ENCODE data around the gene GMIP.
A peak's percentile ranks its signal among the peaks of the same experiment; 100 is the strongest.
"Not testable (repeated sequence)": the region's sequence is repeated elsewhere in the genome, so short reads cannot be mapped to it uniquely, and the experiment has no call there.

Gene GMIP

DNA sequence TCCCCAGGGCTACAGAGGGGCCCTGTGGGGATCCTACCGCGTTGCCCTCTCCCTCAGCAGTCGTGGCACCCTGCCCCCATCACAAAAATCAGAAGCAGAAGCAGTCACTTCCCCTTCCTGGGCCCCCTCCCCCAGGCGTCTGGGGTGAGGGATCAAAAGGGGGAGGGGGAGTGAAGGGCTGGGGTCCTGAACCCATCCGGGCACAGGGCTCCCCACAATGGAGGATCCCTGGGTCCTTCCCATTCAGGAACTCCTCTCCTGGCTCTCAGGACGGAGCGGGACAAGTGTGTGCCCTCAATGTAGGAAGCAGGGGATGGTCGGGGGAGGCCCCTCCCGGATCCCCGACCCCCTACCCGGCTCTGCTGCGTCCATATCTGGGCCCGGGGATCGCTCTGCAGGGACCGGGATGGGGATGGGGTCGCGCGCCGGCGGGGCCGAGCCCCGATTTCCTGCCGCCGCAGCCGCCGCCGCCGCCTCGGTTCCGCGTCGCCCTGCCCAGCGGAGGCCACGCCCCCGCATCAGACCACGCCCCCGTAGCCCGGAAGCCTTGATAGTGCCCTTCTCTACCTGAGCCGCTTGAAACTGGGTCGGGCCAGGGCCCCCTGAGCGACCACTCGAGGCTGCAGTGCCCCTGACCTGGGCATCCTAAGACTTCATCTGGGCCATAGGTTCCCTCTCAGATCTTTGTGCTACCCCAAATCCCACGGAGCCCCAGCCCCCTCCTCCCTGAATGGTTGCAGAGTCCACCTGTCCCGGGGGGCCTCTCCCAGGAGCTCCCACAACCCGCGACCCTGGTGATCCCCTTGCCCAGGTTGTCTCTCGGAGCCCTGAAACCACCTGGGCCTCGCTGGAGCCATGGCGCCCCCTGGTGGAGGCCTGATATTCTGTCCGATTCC is at the start of gene GMIP:
GMIP (minus strand) TSS at position 500 of the 896 bp plus-strand sequence; CDS start at position 372, 128 bp downstream.
- peak in 48 of 51 donors; percentile 8 to 79 (median 41) for DNase-seq

- no peak for DNase-seq
Measured at GRCh38 chr19:19691683-19692082, 48.2 kb upstream of the GMIP start.

DNA sequence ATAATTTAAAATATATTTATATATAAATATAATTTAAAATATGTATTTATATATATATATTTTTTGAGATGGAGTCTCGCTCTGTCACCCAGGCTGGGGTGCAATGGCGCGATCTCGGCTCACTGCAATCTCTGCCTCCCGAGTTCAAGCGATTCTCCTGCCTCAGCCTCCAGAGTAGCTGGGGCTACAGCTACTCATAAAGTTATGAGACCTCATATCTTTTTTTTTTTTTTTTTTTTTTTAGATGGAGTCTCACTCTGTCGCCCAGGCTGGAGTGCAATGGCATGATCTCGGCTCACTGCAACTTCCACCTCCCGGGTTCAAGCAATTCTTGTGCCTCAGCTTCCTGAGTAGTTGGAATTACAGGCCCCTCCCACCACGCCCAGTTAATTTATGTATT is 45.6 kb upstream of the GMIP start:
- DNase-seq: not testable (repeated sequence)

DNA sequence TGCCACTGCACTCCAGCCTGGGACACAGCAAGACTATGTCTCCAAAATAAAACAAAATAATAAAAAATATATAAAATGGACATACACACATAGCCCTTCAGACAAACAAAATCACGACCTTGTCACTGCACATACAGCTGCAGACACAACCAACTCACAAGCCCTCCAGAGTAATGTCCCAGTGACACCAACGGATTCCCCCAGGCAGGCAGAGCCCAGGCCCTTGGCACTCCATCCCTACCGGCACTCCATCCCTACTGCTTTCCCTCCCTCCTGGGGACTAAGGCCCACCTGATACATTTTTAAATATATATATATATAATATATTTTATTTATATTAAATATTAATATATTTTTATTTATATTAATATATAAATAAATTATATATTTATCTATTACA is 43.6 kb upstream of the GMIP start:
- no peak for DNase-seq

- no peak for DNase-seq
Measured at GRCh38 chr19:19686580-19686979, 43.1 kb upstream of the GMIP start.

DNA sequence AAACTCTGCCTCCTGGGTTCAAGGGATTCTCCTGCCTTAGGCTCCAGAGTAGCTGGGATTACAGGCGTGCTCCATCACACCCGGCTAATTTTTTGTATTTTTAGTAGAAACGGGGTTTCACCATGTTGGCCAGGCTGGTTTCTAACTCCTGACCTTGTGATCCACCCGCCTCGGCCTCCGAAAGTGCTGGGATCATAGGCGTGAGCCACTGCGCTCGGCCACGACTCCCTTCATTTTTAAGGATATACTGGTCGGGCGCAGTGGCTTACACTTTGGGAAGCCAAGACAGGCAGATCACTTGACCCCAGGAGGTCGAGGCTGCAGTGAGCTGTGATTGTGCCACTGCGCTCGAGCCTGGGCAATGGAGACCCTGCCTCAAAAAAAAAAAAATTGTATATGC is 42.7 kb upstream of the GMIP start:
- not testable (repeated sequence) for DNase-seq

GRCh38 chr19:19679176-19680073 is 36.0 kb upstream of the GMIP start:
- DNase-seq: no peak

GRCh38 chr19:19677579-19677978 is 34.1 kb upstream of the GMIP start:
- DNase-seq: no peak

- DNase-seq: no peak
Measured at GRCh38 chr19:19674315-19674714, 30.9 kb upstream of the GMIP start.

GRCh38 chr19:19672816-19673215 is 29.4 kb upstream of the GMIP start:
- no peak for DNase-seq

- DNase-seq: no peak
Measured at GRCh38 chr19:19670070-19670551, 26.7 kb upstream of the GMIP start.

DNA sequence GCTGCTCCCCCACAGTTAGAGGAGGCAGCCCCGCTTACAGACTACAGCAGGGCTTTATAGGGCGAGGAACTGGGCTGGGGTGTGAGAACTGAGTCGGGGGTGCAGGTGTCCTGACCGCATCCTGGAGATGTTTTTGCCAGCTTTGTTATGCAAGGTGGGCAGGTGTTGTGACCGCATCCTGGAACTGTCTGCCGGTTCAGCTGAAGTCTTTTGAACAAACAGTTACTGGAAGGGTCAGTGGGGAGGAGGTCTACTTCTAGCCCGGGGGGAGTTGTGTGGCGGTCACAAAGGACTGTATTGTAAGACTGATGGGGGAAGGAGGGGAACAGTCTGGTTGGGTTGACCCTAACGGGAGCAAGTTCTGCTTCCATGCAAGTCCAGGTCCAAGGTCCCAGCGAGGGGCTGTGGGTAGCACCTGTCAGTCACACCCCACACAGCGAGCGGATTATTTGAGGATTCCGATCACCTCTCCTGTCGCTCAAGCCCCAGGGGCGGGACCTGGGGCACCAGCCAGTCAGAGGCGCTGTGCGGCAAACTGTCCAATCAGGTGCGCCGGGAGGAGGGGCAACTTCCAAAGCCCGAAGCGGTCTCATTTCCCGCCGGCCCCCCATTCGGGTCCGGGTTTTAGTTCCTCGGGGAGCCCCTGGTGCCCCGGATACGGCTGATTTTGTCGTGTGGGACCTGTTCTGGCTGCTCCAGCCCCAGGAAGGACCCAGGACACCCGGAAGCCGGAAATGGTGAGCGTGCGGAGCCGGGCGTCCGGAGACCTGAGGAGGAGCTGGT is 25.0 kb upstream of the GMIP start, which contains the start of gene ZNF101:
ZNF101 (plus strand) TSS at position 610 of the 783 bp plus-strand sequence; CDS start at position 735, 125 bp downstream.
- peak; percentile 37 to 96 (median 88) for DNase-seq

DNA sequence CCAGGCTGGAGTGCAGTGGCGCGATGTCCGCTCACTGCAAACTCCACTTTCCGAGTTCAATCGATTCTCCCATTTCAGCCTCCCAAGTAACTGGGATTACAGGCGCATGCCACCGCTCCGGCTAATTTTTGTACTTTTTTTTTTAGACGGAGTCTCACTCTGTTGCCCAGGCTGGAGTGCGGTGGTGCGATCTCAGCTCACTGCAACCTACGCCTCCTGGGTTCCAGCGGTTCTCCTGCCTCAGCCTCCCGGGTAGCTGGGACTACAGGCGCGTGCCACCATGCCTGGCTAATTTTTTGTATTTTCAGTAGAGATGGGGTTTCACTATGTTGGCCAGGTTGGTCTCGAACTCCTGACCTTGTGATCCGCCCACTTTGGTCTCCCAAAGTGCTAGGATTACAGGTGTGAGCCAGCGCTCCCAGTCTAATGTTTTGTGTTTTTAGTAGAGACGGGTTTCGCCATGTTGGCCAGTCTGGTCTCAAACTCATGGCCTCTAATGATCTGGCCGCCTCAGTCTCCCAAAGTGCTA is 22.0 kb upstream of the GMIP start:
- not testable (repeated sequence) for DNase-seq

DNA sequence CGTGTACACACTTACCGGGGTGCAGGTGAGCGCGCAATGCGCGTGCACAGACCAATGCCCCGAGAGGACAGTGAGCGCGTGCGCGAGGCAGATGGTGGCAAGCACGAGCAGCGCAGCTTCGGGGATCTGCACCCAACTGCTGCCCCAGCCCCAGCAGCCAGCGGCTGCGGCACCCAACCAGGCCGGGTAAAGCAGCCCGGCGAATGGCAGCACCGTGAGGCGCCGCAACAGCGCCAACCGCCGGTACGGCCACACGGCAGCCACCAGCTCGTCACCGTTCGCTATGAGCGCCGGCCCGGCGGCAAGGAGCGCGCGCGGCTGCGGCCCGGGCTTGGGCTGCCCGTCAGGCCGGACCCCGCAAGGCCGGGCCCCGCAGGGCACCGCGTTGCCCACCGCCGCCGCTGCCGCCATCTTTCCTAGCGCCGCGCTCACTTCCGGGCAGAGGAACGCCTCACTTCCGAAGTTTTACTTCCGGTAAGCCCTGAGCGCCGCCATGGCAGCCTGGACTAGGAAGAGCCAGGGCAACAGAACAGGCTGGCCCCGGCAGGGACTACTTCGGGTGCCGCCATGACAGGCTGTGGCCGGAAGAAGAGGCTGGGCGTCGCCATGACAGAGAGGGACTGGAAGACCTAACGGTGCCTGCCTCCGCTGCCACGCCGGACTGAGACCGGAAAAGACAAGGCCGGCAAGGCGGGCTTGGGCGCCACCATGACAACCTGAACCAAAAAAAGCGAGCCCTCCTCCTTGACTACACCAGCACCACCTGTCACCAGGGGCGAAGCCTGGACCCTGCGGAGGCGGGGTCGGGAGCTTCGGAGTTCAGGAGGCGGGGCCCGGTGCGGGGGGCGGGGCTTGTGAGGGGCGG is 20.0 kb upstream of the GMIP start, which contains the start of gene ATP13A1:
ATP13A1 (minus strand) TSS at position 421 of the 865 bp plus-strand sequence; CDS start at position 411, 10 bp downstream.
- peak; percentile 59 to 100 (median 97) for DNase-seq

DNA sequence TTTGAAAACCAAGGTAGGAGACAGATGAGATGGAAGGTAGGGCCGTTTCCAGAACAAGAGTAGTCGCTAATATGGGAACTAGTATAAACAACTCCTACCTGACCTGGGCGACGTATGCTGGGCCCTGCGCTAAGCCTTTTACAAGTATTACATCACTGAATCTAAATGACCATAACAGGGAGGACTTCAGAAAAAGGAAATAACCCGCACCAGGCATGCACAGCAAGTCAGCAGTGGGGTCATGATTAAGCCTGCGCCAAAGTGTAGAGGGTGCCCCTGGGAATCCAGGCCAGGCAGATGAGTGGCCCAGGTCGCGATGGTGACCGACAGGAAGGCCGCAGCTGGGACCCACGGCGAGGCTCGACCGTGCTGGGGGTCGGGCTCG is 19.4 kb upstream of the GMIP start:
- DNase-seq: no peak

DNA sequence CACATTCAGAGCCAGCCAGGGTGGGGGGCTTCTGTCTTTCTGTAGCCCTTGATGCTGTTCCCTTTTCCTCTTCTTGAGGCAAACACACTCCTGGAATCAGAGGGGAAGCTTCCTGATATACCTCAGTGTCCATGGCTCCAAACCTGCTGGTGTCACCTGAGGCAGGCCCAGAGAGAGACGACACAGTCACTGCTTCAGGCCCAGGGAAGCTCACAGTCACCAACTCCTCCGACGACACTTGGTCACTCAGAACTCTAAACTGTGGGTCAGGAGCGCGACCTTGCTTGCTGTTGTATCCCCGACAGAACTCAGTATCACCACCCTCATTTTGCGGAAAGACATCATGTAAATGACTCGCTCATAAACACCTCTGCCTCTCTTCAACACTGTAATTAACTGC is 18.9 kb upstream of the GMIP start:
- no peak for DNase-seq

DNA sequence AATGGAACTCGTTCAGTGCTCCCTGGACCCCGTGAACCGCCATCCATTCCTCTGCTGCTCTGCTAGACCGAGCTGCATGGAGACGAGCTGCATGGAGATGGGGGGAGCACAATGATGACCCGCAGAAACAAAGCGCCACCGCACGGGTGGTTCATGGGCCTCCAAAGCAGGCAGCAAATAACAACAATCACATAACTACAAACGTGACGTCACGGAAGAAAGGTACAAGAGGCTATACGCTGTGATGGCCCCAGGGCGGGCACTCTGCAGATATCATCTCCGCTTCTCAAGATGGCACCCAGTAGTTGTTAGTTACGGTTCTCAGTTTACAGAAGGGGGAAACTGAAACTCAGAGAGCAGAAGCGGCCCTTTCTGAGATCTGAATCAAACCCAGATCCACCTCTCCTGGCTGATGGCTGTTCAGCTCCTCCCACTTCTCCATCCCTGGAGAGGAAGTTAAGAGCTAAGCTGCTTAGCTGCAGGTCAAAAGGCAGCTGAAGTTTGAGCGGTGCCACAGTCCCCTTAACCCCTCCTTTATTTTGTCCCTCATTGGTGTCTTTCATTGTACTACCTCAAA is 18.3 kb upstream of the GMIP start:
- DNase-seq: peak in 1 of 51 donors; percentile 12

GRCh38 chr19:19661141-19661674 is 17.8 kb upstream of the GMIP start:
- no peak for DNase-seq

DNA sequence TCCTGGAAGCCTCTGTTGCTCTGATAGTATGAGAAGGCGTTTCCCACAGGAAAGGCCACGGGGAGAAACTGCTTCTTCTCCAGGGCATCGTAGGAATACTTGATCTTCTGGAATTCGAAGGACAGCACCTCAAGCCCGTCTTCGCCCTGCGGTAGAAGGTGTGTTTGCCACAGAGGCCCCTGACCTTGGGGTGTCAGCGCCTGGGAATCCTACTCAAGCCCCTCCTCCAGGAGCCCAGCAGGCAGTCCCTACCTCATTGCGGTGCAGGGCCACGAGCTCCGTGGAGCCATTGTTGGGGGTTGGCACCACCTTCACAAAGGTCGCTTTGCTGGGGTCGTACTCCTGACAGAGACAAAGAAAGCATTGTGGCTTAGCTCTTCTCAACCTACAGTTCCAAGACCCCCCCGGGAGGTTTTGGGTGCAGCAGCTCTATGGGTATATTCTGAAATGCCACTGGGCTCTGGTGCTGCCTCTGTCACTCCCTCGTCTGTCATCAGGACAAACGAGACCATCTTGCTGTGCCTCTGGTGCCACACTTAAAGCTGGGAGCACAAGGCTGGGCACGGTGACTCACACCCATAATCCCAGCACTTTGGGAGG is 16.3 kb upstream of the GMIP start:
- DNase-seq: no peak
